ENCODE results near the gene NUDT1. TPM values are rescaled to one million over a fixed set of nuclear protein-coding genes. Genes with fewer than 3 reads are reported as not detected.

Gene NUDT1
- total and polyA plus RNA-seq, 5 donors, result 10.6 to 20.7 (median 16.8) TPM

- WGBS, result 60% methylated on average over 18 of the region's 18 CpGs
- no peaks in the 10 kb centered on the region for H3K27me3 ChIP-seq (ENCODE audit: control insufficient read depth, insufficient read depth)
- H3K9me3 ChIP-seq (ENCODE audit: control insufficient read depth, low read length), result no peaks in the 10 kb centered on the region
- DNase-seq, result peak; percentile 39 to 66 (median 59)
- H3K4me3 ChIP-seq (ENCODE audit: low read length), result no peak overlapping the region
- H3K27ac ChIP-seq (ENCODE audit: low read length), result peak overlapping the region; percentile 66
- intact Hi-C loops (cut with DNase I), result no loop called here
- no peaks in the 10 kb centered on the region for H3K4me1 ChIP-seq (ENCODE audit: control insufficient read depth, insufficient read depth, low read length)
- peak; percentile 62 to 89 for ATAC-seq
Measured at GRCh38 chr7:2299131-2299829, 57.3 kb downstream of the NUDT1 start.

- no peak for DNase-seq
- H3K9me3 ChIP-seq (ENCODE audit: control insufficient read depth, low read length), result no peaks in the 10 kb centered on the region
- no peak overlapping the region for H3K4me3 ChIP-seq (ENCODE audit: low read length)
- no peaks in the 10 kb centered on the region for H3K27me3 ChIP-seq (ENCODE audit: control insufficient read depth, insufficient read depth)
- intact Hi-C loops (cut with DNase I), result loop anchor here in 1 of 4 donors (10.0 kb wide), 1 partner anchor 55 kb away; the partner anchor contains the start of genes MRM2 and NUDT1
- peak; percentile 42 to 55 for ATAC-seq
- H3K4me1 ChIP-seq (ENCODE audit: control insufficient read depth, insufficient read depth, low read length), result peaks cover 2% of the 10 kb centered on the region
- H3K27ac ChIP-seq (ENCODE audit: low read length), result peak overlapping the region; percentile 66
- 60% methylated on average over 9 of the region's 9 CpGs for WGBS
Measured at GRCh38 chr7:2299870-2300512, 58.0 kb downstream of the NUDT1 start.

Small RNA genes within 50 kb of the gene (microRNA-seq; reads per million reads assigned to microRNA genes)
- 0 reads per million in 2 donors for gene MIR6836

Other genes starting within 250 kb of the NUDT1 start
- gene MAD1L1, start 9.3 kb upstream of the NUDT1 start, total RNA-seq, result 10 to 100 TPM; 15.3 to 36.7 (median 29.7) TPM
- gene MAD1L1, start 9.3 kb upstream of the NUDT1 start, polyA plus RNA-seq, result 41.0 TPM
- gene MRM2, start within 50 bp of the NUDT1 start, total RNA-seq, result 10 to 100 TPM; 19.5 to 24.4 (median 21.9) TPM
- gene MRM2, start within 50 bp of the NUDT1 start, polyA plus RNA-seq, result 21.4 TPM
- 10 to 100 TPM; 34.0 to 44.5 (median 39.7) TPM for gene SNX8, start 72.2 kb downstream of the NUDT1 start, total RNA-seq
- 32.3 TPM for gene SNX8, start 72.2 kb downstream of the NUDT1 start, polyA plus RNA-seq
- gene EIF3B, start 112.6 kb downstream of the NUDT1 start, total RNA-seq, result 10 to 100 TPM; 64.9 to 81.7 (median 72.8) TPM
- gene EIF3B, start 112.6 kb downstream of the NUDT1 start, polyA plus RNA-seq, result 40.7 TPM
- 10 to 100 TPM; 16.6 to 19.5 (median 19.4) TPM for gene CHST12, start 161.4 kb downstream of the NUDT1 start, total RNA-seq
- 17.9 TPM for gene CHST12, start 161.4 kb downstream of the NUDT1 start, polyA plus RNA-seq
- gene GRIFIN, start 234.2 kb downstream of the NUDT1 start, total RNA-seq, result not detected
- gene GRIFIN, start 234.2 kb downstream of the NUDT1 start, polyA plus RNA-seq, result not detected

Data from right cardiac atrium (tissue), 5 donors.